Camera-type eye (tissue), 1 donor: ENCODE measurements around the gene VSIG4. TPM values are rescaled to one million over a fixed set of nuclear protein-coding genes. Genes with fewer than 3 reads are reported as not detected.

Experiments
- total RNA-seq: library from RNA; depleted of rRNA; stranded (reverse); fragments of >200 nt; gene quantifications from one replicate; pipeline ENCODE4 v1.2.3, GENCODE V29; 2014

VSIG4 gene, protein sequence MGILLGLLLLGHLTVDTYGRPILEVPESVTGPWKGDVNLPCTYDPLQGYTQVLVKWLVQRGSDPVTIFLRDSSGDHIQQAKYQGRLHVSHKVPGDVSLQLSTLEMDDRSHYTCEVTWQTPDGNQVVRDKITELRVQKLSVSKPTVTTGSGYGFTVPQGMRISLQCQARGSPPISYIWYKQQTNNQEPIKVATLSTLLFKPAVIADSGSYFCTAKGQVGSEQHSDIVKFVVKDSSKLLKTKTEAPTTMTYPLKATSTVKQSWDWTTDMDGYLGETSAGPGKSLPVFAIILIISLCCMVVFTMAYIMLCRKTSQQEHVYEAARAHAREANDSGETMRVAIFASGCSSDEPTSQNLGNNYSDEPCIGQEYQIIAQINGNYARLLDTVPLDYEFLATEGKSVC
- total RNA-seq, result 10.9 TPM

DNA sequence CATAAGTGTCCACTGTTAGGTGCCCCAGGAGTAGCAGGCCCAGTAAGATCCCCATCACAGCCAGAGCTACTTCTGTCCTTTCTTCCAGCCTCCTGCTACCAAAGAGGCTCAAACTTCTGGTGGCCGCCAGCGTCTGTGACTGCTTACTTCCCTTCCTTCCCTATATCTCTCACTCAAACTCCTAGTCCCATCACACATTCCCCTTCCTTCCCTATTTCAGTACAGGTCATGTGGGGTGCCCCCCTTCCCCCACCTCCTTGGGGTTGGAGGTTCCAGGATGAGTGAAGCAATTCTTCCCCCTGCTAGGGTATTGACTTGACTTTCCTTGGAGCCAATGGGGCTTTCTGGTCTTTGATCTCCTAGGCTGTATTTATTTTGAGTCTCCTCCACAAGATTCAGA lies at the start of gene VSIG4:
Gene VSIG4, minus strand, starts transcription at position 137 of the 400 bp plus-strand sequence. Its CDS starts 82 bp downstream, at position 55.

Other genes starting within 250 kb of the VSIG4 start
- 55.7 TPM for gene HEPH, start 124.2 kb upstream of the VSIG4 start, total RNA-seq